H7 (cell line): ENCODE measurements around the gene VPS16. TPM values are rescaled to one million over a fixed set of nuclear protein-coding genes. Genes with fewer than 3 reads are reported as not detected.
"Not testable (repeated sequence)": the region's sequence is repeated elsewhere in the genome, so short reads cannot be mapped to it uniquely, and the experiment has no call there.

Experiments
- DNase-seq: peaks from one replicate; pipeline ENCODE4 v3.0.0; 2012
- H3K27me3 ChIP-seq: 2 replicates; pipeline ENCODE4 v1.6.0; 2011; ENCODE audit warnings: mild to moderate bottlenecking, low read length; ENCODE audit not compliant: control insufficient read depth, insufficient read depth
- H3K36me3 ChIP-seq: replicated peaks from 2 replicates; pipeline ENCODE4 v1.5.1; 2011; ENCODE audit warnings: low read length; ENCODE audit not compliant: control insufficient read depth, insufficient read depth
- H3K4me3 ChIP-seq: 2 replicates; pipeline ENCODE4 v1.5.1; 2011; ENCODE audit warnings: low read depth, mild to moderate bottlenecking, control low read depth, low read length, moderate library complexity; ENCODE audit not compliant: insufficient read depth
- total RNA-seq: library from RNA; depleted of rRNA; stranded (reverse); fragments of >200 nt; shearing (Covaris generic); gene quantifications from 2 replicates; pipeline ENCODE4 v1.2.3, GENCODE V29; 2014

VPS16 gene
- total RNA-seq, 1 experiment from 2014 or later: 27.5 TPM

- no peaks in the 10 kb centered on the region for H3K36me3 ChIP-seq
Observed at GRCh38 chr20:2880650-2881049, 40.1 kb downstream of the VPS16 start.

GRCh38 chr20:2883726-2884637, 43.4 kb downstream of the VPS16 start:
- DNase-seq: no peak
- Histone ChIP-seq H3K36me3 (no peaks in the 10 kb centered on the region), H3K4me3 (no peak overlapping the region), H3K27me3 (no peaks in the 10 kb centered on the region)

More at GRCh38 chr20:2880650-2881049, 40.1 kb downstream of the VPS16 start:
- no peak overlapping the region for H3K4me3 ChIP-seq
- DNase-seq: no peak
- no peaks in the 10 kb centered on the region for H3K27me3 ChIP-seq

GRCh38 chr20:2887715-2888114, 47.2 kb downstream of the VPS16 start:
- no peak overlapping the region for H3K4me3 ChIP-seq
- no peak for DNase-seq
- H3K27me3 ChIP-seq: no peaks in the 10 kb centered on the region
- no peaks in the 10 kb centered on the region for H3K36me3 ChIP-seq

- Histone ChIP-seq H3K27me3 (no peaks in the 10 kb centered on the region), H3K4me3 (no peak overlapping the region), H3K36me3 (no peaks in the 10 kb centered on the region)
- no peak for DNase-seq
Observed at GRCh38 chr20:2888224-2888955, 47.8 kb downstream of the VPS16 start.

GRCh38 chr20:2889209-2889608, 48.7 kb downstream of the VPS16 start:
- Histone ChIP-seq H3K4me3 (no peak overlapping the region), H3K36me3 (no peaks in the 10 kb centered on the region), H3K27me3 (no peaks in the 10 kb centered on the region)
- no peak for DNase-seq

- no peak for DNase-seq
- no peaks in the 10 kb centered on the region for H3K36me3 ChIP-seq
Observed at GRCh38 chr20:2889797-2890196, 49.3 kb downstream of the VPS16 start.

GRCh38 chr20:2890742-2891141, 50.2 kb downstream of the VPS16 start:
- Histone ChIP-seq H3K4me3 (no peak overlapping the region), H3K36me3 (no peaks in the 10 kb centered on the region), H3K27me3 (no peaks in the 10 kb centered on the region)
- DNase-seq: no peak

More at GRCh38 chr20:2889797-2890196, 49.3 kb downstream of the VPS16 start:
- Histone ChIP-seq H3K4me3 (no peak overlapping the region), H3K27me3 (no peaks in the 10 kb centered on the region)

- no peak for DNase-seq
- Histone ChIP-seq H3K4me3 (no peak overlapping the region), H3K27me3 (no peaks in the 10 kb centered on the region), H3K36me3 (no peaks in the 10 kb centered on the region)
Observed at GRCh38 chr20:2891343-2891742, 50.8 kb downstream of the VPS16 start.

- H3K27me3 ChIP-seq: no peaks in the 10 kb centered on the region
- no peaks in the 10 kb centered on the region for H3K36me3 ChIP-seq
- H3K4me3 ChIP-seq: no peak overlapping the region
- DNase-seq: no peak
Observed at GRCh38 chr20:2892376-2892775, 51.8 kb downstream of the VPS16 start.

GRCh38 chr20:2894221-2894620, 53.7 kb downstream of the VPS16 start:
- H3K4me3 ChIP-seq: no peak overlapping the region
- H3K27me3 ChIP-seq: no peaks in the 10 kb centered on the region
- no peak for DNase-seq
- no peaks in the 10 kb centered on the region for H3K36me3 ChIP-seq

GRCh38 chr20:2895154-2895553, 54.6 kb downstream of the VPS16 start:
- H3K4me3 ChIP-seq, H3K36me3 ChIP-seq, H3K27me3 ChIP-seq, DNase-seq: not testable (repeated sequence)

GRCh38 chr20:2899243-2899642, 58.7 kb downstream of the VPS16 start:
- no peaks in the 10 kb centered on the region for H3K27me3 ChIP-seq
- no peak overlapping the region for H3K4me3 ChIP-seq
- DNase-seq: no peak
- no peaks in the 10 kb centered on the region for H3K36me3 ChIP-seq

- Histone ChIP-seq H3K27me3 (no peaks in the 10 kb centered on the region), H3K36me3 (no peaks in the 10 kb centered on the region), H3K4me3 (no peak overlapping the region)
- no peak for DNase-seq
Observed at GRCh38 chr20:2900845-2901592, 60.5 kb downstream of the VPS16 start.

- H3K4me3 ChIP-seq: no peak overlapping the region
- H3K36me3 ChIP-seq: no peaks in the 10 kb centered on the region
- DNase-seq: no peak
- H3K27me3 ChIP-seq: no peaks in the 10 kb centered on the region
Observed at GRCh38 chr20:2902291-2902690, 61.7 kb downstream of the VPS16 start.
